Renal cortical epithelial cell (primary cell): ENCODE measurements around the gene PLEKHA5. TPM values are rescaled to one million over a fixed set of nuclear protein-coding genes. Genes with fewer than 3 reads are reported as not detected.
"Not testable (repeated sequence)": the region's sequence is repeated elsewhere in the genome, so short reads cannot be mapped to it uniquely, and the experiment has no call there.

Source experiments
- DNase-seq: peaks from one replicate; pipeline ENCODE4 v3.0.0-alpha.2; 2011; ENCODE audit warnings: low read depth
- total RNA-seq: library from RNA; depleted of rRNA; stranded (reverse); fragments of >200 nt; gene quantifications from 2 replicates; pipeline ENCODE4 v1.2.3, GENCODE V29; 2014

The PLEKHA5 gene
- total RNA-seq, 1 donor from 2014 or later = 117 TPM

DNA sequence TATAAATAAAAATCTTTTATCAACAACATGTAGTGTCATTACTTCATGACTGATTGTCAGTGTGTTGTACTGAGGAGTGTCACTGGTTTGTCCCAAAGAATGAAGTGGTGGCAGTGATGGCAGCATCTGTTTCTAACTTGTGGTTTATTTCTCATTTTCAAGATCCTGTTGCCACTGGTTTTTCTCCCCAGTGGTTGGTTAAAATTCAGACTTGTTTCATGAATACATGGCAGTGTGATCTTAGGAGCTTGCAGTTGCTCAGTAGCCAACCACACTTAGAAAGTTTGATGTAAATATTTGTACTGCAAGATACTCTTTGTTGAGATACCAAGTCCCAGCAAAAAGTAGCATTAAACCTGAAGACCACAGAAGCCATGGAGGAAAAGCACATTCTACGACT, 69.8 kb downstream of the PLEKHA5 start:
- DNase-seq = no peak

DNA sequence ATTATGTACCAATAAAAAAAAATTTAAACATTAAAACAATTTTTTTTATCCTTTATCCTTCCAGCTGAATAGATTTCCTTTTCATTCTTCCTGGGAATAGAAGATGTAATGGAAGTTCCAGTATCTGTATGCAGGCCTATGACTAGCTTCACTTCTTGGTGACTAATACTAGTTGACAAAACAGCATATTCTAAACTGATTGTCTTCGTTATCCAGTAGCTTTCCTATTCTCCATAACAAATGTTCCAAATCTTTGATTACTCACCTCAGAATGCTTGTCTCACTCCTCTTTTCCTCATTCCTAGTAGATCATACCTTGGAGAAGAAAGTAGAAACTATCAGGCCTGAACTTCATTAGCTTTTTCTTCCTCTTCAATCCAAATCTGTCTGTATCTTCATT, 70.7 kb downstream of the PLEKHA5 start:
- peak; percentile 90 for DNase-seq

DNA sequence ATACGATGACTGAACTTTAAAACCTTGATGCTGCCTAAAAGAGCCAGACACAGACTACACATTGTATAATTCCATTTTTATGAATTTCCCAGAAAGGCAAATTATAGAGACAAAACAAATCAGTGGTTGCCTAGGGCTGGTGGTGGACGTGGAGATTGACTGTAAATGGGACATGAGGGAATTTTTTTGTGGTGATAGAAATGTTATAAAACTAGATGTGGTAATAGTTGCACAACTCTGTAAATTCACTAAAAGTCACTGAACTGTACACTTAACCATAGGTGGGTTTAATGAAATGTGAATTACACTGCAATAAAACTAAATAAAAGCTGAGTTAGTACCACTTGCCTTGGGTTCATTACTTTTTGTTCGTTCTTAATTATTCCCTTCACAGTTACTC, 72.1 kb downstream of the PLEKHA5 start:
- DNase-seq = peak; percentile 91

DNA sequence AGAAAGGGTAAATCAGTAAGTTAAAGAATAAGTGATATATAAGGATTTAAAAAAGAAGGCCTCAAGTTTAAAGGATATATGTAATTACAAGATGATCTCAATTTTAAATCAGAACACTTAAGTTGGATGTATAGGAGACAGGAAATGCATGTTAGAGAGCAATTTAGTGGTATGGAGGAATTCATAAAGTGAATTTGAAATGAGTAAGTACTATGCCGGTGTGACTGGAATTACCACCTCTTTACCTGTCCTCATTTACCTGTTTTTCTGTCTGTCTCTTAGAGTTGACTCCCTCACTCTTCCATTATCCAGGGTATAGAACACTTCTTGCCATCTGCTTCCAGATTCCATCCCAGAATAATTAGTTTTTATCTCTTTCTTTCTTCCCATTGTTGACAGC, 73.5 kb downstream of the PLEKHA5 start:
- no peak for DNase-seq

DNA sequence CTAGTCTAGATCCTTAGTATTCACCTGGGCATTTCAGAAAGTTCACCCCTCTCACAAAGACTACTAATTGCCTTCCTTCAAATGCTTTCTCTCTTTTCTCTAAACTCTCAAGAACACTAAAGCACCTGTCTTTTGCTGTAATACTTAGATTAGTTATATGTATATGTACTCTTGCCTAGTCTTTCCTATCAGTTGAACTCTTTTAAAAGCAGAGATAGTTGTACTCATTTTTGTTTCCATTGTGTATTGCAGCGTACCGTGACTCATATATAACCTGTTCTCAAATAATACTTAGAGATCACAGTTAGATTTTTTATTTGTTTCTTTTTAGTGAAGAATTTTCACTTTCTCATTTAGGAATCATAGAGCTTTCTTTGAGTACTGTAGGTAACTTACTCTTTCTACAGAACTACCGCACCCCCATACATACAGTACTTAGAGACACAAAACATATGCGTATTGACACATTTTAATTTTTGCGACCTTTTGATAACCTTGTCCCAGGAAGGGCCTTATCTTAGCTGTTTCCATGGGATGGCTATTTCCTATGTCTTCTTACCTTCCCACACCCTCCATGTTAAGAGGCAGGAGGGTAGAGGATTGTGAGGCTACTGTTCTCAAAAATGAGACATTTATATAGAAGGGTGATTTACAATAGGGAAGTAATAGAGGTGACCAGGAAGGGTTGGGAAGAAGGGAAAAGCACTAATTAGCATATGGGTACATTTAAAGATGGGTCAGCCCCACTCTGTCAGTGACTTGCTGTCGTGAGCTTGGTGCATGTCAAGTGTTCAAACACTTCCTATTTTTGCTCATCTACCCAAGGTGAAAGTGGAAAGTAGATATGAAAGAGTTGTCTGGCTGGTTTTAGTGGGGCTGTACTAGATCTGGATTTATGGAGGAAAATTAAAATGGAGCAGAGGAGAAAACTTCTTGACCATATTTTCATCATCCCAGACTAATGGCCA, 74.3 kb downstream of the PLEKHA5 start:
- no peak for DNase-seq

DNA sequence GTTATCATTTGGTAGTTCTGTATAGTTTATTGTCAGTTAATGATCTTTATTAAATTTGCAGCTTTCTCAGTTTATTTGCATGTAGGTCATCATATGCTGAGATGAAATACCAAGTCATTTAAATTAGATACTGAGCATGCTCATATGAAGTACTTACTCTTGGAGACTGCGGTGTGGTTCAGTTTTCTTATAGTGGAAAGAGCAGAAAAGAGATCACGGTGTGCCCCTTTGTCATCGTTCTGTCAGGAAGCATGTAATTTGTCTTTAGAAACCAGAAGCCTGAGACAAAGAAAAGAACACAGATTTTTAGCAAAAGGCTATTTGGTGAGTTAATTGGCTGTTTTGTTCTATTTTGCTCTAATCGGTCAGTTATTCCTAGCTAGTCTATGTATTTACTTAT, 75.6 kb downstream of the PLEKHA5 start:
- DNase-seq = no peak

DNA sequence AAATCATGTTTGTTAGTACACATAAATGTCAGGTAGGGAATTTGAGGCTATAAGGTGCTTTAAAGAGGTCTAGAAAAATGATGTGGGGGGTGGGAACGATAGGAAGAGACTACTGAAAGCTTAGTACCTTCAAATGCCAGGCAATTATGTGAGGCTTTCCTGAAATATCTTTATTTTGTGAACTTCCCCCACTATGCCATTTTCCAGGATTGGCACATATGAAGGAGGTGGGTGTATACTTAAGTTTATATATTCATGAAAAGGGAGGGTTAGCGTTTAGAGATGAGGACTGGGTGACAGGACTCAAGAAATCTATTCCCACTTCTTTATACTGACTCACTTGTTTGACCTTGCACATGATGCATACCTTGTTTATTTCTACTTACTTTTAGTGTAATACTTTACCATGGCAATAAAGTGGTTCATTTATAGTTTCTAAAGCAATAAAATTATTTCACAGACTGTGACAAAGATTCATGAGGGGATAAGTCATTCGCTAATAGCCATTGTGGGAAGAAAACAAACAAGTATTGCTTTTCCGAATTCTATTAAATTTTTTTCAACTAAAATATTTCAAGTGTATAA, 77.1 kb downstream of the PLEKHA5 start:
- DNase-seq = peak; percentile 83

DNA sequence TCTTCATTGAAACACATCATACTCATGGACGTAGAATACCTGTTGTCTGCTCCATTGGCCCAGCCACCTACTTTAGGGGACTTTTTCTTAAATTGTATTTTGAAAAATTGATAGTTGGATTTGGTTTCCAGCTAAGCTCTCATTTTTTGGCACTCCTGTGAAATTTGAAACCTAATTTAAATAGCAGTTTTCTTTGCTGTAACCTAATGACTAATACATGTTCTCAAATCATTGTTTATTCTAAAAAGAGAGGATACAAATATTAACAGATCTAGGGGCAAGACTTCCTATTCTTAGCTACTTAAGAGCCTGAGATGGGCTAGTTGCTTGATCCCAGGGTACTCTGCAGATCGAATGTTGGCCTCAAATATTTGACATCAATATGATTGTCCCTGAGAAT, 78.9 kb downstream of the PLEKHA5 start:
- peak; percentile 29 for DNase-seq

DNA sequence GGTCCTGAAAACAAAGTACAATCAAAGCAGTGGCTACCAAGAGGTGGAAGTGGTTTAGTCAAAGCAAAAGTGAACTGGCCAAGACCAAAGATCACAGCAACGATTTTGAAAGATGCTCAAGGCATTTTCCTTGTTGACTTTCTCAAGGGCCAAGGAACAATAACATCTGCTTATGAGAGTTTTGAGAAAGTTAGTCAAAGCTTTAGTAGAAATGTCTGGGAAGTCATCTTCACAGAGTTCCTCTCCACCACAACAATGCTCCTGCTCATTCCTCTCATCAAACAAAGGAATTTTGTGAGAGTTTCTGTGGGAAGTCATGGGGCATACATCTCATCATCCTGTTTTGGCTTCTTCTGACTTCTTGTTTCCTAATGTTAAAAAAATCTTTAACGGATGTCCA, 80.1 kb downstream of the PLEKHA5 start:
- no peak for DNase-seq

DNA sequence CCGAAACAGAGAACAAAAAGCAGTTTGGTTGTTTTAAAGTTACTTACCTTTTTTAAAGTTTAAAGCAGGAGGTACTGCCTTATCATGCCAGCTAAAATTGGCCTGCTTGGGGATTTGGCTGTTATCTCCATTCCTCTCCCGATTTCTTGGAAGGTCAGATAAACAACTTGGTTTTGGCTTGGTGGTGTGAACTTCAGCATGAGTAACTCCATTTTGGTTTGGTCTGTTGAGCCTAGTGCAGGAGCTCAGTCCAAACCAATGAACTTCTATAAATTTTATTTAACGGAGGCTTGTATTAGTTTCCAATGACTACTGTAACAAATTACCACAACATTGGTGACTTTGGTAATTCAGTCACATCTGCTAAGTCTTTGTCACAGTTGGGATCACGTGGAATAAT, 82.3 kb downstream of the PLEKHA5 start:
- DNase-seq = no peak

DNA sequence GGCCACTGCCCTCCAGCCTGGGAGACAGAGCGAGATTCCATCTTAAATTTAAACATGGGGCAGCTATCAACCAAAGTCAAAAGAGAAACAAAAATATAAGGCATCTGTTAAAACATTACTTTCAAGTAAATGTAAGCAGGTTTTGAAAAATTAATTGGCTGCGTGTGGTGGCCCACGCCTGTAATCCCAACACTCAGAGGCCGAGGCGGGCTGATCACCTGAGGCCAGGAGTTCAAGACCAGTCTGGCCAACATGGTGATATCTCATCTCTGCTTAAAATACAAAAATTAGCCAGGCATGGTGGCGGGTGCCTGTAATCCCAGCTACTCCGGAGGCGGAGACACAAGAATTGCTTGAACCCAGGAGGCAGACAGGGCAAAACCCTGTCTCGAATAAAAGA, 82.7 kb downstream of the PLEKHA5 start:
- no peak for DNase-seq

DNA sequence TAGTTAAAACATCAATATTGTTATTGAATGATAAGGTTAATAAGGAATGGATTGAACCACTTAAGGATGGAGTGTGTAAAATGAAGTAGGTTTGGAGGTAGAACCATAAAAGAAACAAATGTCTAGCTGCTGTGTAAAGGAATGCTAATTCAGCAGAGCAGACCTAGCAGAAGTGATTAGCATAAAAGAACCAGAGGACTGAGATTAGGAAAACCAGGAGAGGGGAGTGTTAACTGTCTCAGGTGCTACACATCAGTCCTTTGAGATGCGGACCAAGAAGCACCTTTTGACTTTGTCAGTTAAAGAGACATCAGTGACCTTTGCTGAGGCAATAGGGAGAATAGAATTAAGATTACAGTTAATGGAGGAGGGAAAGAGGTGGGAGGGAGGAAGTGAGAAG, 84.5 kb downstream of the PLEKHA5 start:
- no peak for DNase-seq

DNA sequence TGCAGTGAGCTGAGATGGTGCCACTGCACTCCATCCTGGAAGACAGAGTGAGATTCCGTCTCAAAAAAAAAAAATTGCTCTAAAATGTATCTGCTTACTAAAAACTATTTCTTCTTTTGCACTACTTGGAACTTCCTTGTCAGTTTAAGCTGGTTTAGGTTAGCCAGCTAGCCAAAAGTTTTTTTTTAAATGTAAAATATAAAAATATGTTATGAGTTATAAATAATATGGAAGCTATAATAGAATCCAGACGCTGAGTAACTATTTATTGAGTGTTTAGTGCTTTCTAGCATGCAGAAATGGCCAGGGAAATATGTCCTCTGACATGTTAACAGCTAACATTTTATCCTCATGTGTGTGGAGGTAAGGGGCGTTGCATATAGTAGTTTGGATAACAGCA, 85.6 kb downstream of the PLEKHA5 start:
- no peak for DNase-seq

DNA sequence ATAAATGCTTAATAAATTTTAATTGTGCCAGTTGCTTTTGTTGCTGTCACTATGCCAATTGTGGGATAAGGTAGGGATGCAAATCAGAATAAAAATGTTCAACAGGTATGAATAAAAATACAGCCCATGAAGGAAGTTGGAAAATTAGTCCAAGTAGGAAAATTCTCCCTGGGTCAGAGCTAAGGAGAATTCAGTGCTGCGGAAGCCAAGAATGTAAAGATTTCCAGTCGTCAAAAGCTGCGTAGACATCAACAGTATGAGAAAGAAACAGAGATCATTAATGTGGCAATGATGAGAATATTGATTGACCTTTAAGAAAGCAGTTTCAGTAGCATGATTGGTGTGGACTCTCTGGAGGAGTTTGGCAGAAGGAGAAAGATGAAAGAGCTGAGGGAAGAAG, 87.9 kb downstream of the PLEKHA5 start:
- DNase-seq = no peak

DNA sequence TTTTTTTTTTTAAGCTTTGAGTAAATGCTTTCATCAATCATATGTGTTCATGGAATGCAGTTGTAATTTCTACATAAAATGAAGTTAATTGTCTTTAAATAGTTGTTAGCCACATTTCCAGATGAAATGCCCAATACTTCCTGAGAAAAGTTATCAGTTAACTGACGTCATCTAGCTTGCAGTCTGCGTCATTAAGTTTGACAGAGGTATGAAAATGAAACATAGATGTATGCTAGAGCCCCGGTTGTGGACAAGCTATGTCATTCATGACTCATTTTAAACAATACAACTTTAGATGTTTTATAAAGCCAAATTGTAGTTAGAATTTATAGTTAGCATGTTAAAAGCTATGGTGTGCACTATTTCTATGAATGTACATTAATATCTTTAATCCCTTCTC, 90.7 kb downstream of the PLEKHA5 start:
- DNase-seq = peak; percentile 47

DNA sequence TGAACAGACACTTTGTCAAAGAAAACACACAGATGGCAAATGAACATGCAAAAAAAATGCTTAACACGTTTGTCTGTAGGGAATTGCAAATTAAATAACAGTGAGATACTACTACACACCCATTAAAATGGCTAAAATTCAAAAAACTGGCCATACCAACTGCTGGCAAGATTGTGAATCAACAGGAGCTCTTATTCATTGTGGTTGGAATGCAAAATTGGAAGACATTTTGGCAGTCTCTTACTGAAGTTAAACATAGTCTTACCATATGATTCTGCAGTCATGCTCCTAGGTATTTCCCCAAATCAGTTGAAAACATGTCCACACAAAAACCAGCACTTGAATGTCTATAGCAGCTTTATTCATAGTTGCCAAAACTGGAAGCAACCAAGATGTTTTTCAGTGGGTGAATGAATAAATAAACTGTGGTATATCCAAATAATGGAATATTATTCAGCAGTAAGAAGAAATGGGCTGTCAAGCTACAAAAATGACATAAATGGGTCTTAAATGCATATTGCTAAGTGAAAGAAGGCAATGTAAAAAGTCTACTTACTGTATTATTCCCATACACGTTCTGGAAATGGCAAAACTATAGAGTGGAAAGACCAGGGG, 91.4 kb downstream of the PLEKHA5 start:
- peak; percentile 55 for DNase-seq

DNA sequence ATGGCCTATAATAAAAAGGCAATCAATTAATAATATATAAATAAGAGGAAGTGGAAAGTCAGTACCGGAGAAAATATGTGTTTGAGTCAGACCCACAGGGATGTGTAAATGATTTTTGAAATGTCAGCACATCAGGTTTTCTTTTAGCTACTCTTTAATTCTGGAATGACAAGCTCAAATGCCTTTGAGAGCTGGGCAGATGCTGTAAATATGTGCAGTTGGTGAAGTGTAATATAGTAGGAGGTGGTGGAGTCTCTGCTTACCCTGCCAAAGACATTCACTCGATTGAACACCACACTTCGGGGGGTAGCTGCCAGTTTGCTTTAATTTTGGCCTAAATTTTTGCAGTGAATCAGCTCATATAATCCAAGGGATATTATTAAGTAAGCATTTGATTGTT, 93.0 kb downstream of the PLEKHA5 start:
- peak; percentile 85 for DNase-seq

DNA sequence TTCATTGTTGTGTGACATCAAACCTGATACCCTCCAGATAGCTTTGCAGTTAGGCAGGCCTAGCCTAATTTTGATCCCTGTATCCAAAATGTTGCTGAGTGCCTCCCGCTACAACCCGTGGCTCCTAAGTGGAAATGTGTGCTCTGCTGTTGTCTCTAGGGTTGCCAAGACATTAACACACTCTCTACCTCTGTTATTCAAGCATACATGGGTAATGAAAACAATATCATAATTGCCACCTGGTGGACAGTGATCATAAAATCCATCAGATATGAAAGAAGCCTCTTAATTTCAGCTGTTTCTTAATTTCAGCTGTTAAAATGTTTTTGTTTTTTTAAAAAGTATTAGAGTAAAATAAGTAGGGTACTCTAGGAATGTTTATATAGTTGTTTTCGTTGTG, 93.5 kb downstream of the PLEKHA5 start:
- peak; percentile 62 for DNase-seq

DNA sequence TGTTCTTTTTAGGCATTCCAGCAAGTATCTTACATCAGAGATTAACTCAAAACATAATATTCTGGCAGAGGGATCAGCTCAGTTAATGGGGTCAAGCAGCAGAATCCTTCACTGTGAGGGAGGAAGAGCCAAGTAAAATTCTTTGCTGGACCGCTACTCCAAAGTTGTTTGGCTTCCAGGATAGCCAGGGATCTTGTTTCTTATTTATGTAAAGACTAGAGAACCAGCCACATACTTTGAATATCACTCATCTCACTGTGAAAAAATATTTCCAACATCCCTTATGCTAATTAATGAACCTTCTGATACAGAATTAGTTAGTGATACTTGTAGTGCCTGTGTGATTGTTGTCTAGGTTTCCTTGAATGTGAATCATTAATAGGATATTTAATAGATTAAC, 94.2 kb downstream of the PLEKHA5 start:
- DNase-seq = peak; percentile 91

DNA sequence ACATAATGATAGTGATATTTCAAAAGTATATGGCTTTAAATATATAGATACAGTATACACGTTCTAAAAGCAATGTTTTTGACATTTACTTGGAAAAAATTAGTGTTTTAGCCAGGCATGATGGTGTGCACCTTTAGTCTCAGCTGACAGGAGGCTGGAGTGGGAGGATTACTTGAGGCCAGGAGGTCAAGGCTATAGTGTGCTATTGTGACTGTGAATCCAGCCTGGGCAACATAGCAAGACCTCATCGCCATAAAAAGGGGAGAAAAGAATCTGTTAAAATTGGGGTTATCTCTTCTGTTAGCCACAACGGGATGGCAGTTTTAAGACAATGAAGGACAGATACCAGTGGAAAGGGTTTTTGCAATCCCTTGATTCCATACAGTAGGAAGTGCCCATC, 95.2 kb downstream of the PLEKHA5 start:
- DNase-seq = no peak

DNA sequence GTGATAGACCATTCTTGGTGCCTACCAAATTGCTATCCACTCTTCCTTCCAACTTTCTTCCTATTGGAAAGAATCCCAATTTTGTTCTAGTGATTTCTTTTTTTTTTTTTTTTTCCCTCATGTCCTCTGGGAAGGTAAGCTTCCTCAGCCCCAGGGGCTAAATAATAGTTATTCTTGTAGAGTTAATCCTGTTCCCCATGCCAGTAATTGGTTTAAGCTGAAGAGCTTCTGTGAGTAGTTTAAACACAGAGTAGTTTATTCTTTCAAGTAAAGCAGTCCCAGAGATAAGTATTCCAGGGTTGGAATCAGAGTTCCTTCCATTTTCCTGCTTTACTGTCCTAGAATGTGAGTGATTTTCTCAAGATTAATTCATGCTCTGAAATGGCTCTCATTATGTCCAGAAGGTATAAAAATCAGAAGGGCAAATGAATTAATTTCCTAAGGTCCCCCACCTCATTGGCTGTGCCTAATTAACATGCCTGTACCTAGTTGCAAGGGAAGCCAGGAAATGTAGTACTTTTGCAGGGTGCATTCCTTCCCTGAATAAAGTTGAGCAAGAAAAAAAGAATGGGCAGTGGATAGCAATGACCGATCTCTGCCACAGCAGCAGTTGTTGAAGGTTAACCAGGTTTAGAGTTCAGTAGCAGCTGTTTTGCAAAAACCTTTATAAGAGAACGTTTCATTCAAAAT, 97.8 kb downstream of the PLEKHA5 start:
- peak; percentile 83 for DNase-seq

DNA sequence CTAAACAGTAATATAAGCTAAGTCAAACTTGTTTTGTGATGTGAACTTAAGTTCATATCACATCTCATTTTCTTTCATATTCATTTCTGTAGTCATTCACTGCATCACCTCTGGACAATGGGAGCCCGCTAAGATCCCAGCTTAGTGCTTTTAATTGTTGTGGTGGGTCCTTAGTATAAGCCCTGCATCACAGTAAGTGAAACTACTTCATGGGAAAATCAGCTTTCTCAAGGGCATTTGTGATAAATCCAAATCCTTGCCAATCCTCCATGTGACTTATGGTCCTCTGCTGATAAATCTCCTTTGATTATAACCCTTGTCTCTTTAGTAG, 98.3 kb downstream of the PLEKHA5 start:
- DNase-seq = no peak

DNA sequence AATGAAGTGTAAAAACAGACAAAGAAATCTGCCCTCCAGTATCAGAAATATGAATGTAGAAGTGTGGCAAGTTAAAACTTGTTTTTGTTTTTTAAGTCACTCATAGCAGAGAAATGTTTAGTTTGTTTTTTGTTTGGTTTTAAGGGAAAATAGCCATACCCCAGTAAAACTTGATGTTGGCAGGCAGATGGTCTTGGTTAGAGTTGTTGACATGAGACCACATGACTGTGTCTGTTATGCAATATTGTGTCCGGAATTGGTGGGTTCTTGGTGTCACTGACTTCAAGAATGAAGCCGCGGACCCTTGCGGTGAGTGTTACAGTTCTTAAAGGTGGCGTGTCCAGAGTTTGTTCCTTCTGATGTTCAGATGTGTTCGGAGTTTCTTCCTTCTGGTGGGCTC, 99.5 kb downstream of the PLEKHA5 start:
- not testable (repeated sequence) for DNase-seq
